HG02642 (cell line): ENCODE data around the gene DIPK1B.

Experiments used
- ATAC-seq: cut with Tn5 transposase; IDR thresholded peaks from one replicate; pipeline ENCODE4 v1.9.1; 2021; ENCODE audit warnings: mild to moderate bottlenecking; ENCODE audit not compliant: unreplicated experiment, poor library complexity

DIPK1B gene

DNA sequence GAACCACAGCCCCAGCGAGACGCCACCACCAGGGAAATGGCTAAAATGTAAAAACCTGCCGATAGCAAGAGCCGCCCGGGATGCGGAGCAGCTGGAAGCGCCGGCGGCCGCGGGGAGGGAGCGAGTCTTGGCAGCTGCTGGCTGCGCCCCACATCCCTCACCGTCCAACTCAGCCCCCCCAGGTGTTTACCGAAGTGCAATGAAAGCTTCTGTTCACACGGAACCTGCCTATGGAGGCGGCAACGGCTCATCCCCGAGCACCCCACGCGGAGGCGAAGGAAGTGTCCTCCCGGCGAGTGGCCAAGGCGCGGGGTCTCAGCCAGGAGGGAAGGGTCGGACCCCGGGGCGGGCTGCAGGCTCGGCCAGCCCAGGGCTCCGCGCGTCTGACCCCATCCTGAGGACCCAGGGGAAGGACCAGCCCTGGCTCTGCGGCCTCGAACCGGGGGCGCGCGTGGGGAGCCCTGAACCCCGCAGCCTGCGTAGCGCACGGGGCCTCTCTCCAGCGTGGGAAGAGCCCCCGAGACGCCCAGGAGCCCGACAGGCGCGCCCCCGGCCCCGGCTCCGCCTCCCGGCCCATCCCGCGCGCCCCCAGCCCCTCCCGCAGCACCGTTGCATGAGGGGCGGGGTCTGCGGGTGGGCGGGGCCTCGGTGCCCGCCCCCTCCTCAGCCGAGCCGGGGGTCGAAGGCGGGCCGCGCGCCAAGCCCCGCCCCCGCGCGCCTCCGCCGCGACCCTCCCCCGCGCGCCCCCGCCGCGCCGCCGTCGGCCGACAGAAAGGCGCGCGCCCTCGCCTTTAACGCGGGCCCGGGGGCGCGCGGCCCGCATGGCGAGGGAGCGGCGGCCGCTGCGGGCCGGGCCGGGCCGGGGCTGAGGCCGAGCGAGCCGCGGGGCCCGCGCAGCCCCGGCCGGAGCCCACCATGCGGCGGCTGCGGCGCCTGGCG is at the start of gene DIPK1B:
TSS of gene DIPK1B (plus strand) at position 822 of the 939 bp plus-strand sequence. CDS start at position 916, 94 bp downstream.
- no peak for ATAC-seq

DNA sequence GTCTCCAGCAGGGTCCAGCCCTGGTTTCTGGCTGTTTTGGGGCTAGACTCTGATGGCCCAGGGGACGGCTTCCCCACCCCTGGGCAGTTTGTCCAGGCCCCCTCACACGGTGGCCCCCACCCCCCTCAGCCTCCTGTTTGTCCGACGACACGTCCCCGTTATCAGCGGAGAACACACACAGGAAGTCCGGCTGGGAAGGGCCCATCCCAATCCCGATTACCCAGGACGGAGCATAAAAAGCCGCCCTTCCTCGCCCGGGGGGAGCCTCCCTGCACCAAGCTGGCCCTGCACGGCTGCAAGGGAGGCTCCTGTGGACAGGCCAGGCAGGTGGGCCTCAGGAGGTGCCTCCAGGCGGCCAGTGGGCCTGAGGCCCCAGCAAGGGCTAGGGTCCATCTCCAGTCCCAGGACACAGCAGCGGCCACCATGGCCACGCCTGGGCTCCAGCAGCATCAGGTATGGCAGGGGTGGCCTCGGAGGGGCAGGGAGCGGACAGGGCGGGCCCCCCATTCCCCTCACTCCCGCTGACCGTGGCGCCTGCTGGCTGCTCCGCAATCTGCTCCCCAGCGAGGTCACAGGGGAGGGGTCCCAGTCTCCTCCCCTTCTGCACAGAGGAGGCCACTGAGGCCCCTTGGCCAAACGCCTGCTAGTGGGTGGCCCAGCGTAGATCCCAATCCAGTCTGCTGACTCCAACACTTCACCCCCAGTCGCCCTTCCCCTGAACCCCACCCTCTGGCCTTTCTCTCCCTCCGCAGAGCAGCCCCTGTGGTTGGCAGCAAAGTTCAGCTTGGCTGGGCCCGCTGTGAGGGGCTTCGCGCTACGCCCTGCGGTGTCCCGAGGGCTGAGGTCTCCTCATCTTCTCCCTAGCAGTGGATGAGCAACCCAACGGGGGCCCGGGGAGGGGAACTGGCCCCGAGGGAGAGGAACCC is 49.5 kb upstream of the DIPK1B start, which contains the start of gene EGFL7:
TSS of gene EGFL7 (plus strand) at position 261 of the 926 bp plus-strand sequence. CDS start 5,367 bp downstream, outside the sequence.
- ATAC-seq: no peak

- ATAC-seq: no peak
Measured at GRCh38 chr9:136664000-136664915, 48.1 kb upstream of the DIPK1B start.

- ATAC-seq: no peak
Measured at GRCh38 chr9:136665111-136665703, 47.2 kb upstream of the DIPK1B start.

DNA sequence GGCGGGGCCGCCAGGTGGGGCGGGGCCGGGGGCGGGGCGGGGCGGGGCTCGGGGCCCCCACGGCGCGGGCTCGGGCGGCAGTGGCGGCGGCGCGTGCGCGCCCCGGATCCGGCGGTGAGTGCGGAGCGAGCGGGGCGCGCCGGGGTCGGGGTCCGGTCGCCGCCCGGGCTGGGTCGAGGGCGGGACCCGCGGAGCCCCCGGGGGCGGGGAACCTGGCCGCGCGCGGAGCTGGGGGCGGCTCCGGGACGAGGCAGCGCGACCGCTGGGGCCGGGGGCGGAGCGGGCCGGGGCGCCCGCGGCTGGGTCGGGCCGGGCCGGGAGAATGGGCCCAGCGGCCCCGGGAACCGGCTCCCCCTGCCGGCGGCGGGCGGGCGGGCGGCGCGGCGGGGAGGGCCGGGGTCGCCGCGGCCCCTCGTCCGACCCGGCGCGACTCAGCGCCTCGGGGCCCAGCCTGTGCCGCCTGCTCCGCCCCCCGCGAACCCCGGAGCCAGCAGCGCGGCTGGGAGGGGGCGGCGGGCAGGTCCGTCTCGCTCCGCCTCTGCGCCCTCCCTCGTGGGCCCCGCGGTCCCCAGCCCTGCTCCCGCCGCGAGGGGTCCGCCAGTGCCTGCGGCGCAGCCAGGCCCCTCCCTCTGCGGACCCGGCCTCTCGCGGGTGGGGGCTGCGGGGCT is 46.5 kb upstream of the DIPK1B start:
- ATAC-seq: no peak

DNA sequence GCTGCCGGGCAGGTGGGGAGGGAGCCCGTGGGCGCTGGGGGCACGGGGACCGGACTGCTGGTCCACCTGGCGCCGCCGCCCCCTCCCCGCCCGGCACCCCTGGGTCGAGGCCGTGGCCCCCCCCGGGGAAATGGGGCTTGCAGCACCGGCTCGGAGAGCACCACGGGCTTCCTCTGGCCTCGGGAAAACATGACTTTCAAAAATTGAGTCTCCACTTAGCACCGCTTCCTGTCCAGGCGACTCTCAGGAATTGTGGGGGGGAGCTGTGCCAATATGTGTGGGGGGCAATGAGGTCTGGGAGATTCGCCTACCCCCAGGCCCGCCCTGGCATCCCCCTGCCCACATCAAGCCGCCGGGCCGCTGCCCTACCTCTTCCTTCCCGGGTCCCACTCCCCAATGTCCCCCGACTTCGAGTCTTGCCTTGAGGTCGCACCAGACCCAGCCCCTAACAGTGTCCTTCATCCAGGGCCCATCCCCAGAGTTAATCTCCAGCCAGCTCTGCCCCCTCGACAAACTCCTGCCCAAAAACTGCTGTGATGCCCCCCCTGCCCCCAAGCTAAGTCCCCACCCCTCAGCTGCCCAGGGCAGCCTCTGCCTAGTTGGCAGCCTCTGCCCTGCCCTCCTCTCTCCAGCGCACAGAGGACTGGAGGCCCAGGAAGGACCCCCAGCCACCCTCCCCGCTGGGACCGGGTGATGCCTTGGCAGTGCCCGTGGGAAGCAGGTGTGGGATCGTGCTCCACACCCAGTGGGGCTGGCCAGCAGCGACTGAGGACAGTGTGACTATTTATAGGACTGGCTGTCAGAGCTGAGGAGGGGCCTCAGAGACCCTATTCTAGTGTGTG is 45.8 kb upstream of the DIPK1B start:
- no peak for ATAC-seq

DNA sequence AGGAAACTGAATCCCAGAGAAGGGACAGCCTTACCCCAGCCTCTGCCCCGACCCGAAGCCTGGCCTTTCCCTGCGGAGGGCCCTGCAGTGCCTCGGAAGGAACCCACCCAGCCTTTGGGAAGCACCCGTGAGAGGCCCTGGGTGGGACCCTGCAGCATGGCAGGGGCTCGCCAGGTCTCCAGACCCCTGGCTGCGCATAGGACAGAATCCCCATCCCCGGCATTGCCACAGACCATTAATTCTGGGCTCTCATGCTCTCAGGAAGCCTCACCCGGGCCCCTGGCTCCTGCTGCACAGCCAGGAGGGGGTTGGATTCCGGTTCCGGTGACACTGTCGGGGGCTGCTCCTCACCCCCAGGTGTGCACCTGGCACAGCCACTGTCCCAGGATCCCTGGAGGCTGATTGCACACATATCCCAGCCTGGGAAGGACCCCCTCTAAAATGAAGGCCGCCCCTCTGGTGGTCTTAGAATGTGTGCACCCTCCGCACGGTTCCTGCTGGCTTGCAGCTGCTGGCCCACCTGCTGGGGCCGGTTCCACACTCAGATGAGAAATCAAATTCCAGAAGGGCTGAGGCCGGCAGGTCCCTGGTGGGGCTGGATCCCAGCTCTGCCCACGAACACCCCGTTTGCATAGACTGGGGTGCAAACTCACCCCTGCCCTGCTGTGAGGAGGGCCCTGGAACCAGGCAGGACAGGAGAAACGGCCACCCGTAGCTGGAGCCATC is 45.0 kb upstream of the DIPK1B start:
- no peak for ATAC-seq

GRCh38 chr9:136667940-136668760 is 44.2 kb upstream of the DIPK1B start:
- ATAC-seq: no peak

GRCh38 chr9:136668983-136669790 is 43.2 kb upstream of the DIPK1B start:
- no peak for ATAC-seq

DNA sequence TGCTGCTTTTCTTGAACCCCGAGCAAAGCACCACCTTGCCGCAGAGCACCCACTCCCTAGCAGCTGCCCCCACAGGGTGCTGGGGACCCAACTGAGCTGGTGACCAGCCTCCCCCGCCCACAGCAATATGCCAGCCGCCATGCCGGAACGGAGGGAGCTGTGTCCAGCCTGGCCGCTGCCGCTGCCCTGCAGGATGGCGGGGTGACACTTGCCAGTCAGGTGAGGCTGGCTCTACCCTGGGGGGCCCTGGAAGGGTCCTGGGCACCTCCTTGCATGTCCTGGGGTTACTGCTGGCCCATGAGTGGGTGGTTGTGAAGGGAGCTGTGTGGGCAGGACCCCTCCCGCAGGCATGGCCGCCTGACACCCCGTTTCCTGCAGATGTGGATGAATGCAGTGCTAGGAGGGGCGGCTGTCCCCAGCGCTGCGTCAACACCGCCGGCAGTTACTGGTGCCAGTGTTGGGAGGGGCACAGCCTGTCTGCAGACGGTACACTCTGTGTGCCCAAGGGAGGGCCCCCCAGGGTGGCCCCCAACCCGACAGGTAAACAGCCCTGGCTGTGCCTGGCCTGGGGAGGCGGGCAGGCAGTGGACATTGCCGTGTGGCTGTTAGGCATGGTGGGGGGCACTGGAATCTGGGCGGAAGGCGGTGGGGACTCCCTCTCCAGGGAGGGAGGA is 42.4 kb upstream of the DIPK1B start:
- ATAC-seq: no peak

- no peak for ATAC-seq
Measured at GRCh38 chr9:136670576-136671253, 41.7 kb upstream of the DIPK1B start.

- no peak for ATAC-seq
Measured at GRCh38 chr9:136671254-136671614, 41.1 kb upstream of the DIPK1B start.

DNA sequence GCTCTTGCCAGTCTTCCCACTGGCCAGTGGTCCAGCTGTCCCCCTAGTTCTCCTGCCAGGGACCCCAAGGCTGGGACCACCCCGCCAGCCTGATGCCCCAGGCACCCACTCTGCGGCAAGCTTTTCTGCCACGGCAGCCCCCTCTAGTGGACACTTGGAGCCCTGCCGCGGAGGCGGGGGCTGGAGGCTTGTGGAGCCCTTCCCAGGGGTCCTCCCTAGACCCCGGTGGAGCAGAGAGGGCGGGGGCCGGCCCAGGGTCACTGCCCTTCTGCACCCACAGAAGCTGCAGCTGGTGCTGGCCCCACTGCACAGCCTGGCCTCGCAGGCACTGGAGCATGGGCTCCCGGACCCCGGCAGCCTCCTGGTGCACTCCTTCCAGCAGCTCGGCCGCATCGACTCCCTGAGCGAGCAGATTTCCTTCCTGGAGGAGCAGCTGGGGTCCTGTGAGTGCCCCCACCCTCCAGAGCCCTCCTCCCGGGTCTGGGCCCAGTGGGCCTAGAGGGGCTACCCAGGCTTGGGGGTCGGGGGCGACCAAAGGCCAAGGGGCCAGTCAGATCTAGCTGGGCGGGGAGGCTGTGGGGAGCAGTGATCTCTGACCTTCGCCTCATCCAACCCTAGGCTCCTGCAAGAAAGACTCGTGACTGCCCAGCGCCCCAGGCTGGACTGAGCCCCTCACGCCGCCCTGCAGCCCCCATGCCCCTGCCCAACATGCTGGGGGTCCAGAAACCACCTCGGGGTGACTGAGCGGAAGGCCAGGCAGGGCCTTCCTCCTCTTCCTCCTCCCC is 40.5 kb upstream of the DIPK1B start:
- no peak for ATAC-seq
